Heart right ventricle (tissue), 16 donors: ENCODE data around the gene SCUBE1. TPM values are rescaled to one million over a fixed set of nuclear protein-coding genes. Genes with fewer than 3 reads are reported as not detected.
A peak's percentile ranks its signal among the peaks of the same experiment; 100 is the strongest.

Experiments used
- ATAC-seq, 8 donors: fragments of 200-7000 bp; cut with Tn5 transposase; one replicate each; pipeline ENCODE4 v1.9.1; 2020; ENCODE audit warnings: mild to moderate bottlenecking in 8 of 8, moderate library complexity in 8 of 8, moderate number of reproducible peaks in 1 of 8
- DNase-seq, 2 donors: peaks; one replicate each; pipeline ENCODE4 v3.0.0-alpha.2; 2020
- H3K27ac ChIP-seq, 10 donors: fragments of 200-600 bp; sonication (generic) in 2 of 10; one replicate each; pipeline versions ENCODE4 v1.5.0 to v1.8.0; 2020 to 2022; ENCODE audit warnings: mild to moderate bottlenecking in 3 of 10
- H3K27me3 ChIP-seq, 7 donors: fragments of 200-600 bp; one replicate each; pipeline ENCODE4 v1.8.0; 2021 to 2022; ENCODE audit warnings: mild to moderate bottlenecking in 2 of 7
- H3K36me3 ChIP-seq, 9 donors: fragments of 200-600 bp; sonication (generic) in 1 of 9; one replicate each; pipeline versions ENCODE4 v1.5.0 to v1.8.0; 2020 to 2022; ENCODE audit warnings: mild to moderate bottlenecking in 2 of 9
- H3K4me1 ChIP-seq, 9 donors: fragments of 200-600 bp; sonication (generic) in 1 of 9; one replicate each; pipeline versions ENCODE4 v1.5.0 to v1.8.0; 2020 to 2022; ENCODE audit warnings: mild to moderate bottlenecking in 4 of 9
- H3K4me3 ChIP-seq, 10 donors: fragments of 200-600 bp; sonication (generic) in 2 of 10; one replicate each; pipeline versions ENCODE4 v1.5.0 to v1.8.0; 2020 to 2022; ENCODE audit warnings: mild to moderate bottlenecking in 7 of 10, moderate library complexity in 2 of 10
- H3K9me3 ChIP-seq, 11 donors: fragments of 200-600 bp in 10 of 11; sonication (generic) in 2 of 11; one replicate each; pipeline versions ENCODE4 v1.5.0 to v1.8.0; 2013 to 2022; ENCODE audit warnings: mild to moderate bottlenecking in 2 of 11, control low read depth in 1 of 11, moderate library complexity in 1 of 11
- CTCF ChIP-seq, 9 donors: fragments of 200-600 bp; sonication (generic) in 2 of 9; IDR thresholded peaks; one replicate each; pipeline versions ENCODE4 v1.5.0 to v1.8.0; 2021 to 2022; ENCODE audit warnings: antibody characterized with exemption in 9 of 9, mild to moderate bottlenecking in 5 of 9, moderate library complexity in 1 of 9
- WGBS, 2 donors: extraction: QIAGEN DNeasy Blood & Tissue Kit; methylation state at CpG; one replicate each; pipeline ENCODE4 v1.1.7; 2013; ENCODE audit warnings: inconsistent platforms in 1 of 2; 5-methylcytosine and 5-hydroxymethylcytosine counted together
- intact Hi-C, 10 donors: fragments of 100-400 bp; cut with DNase I; formaldehyde crosslinking; loops; one replicate each; pipeline versions ENCODE4 v1.11.1 to v1.14.2; 2022
- polyA plus RNA-seq, 2 donors: library from polyadenylated mRNA; stranded (reverse); fragments of 200-250 nt; gene quantifications; one replicate each; pipeline ENCODE4 v1.2.3, GENCODE V29; 2013
- total RNA-seq, 10 donors: library from RNA; stranded (reverse); fragmentation: NEBNext Ultra II Directional in 3 of 10; extraction: Animal tissue kit (Norgen Biotek cat#: 25700) in 3 of 10; gene quantifications; one replicate each; pipeline versions ENCODE4 v1.2.1 to v1.2.4, GENCODE V29; 2021 to 2023
- donor health status: Arrhythmogenic right ventricular cardiomyopathy.
- donor health status: ischemic (EF 13 %, LVEDD 7.1; RV severe dilation, severe dysfunction).
- donor health status: healthy with polysubstance abuse.
- donor health status: DM: no; HTN: yes; CAD: no.
- donor health status: DM: no; HTN: no; CAD: no.
- donor health status: ischemic (EF 25% LVEDD 6.9; RV normal size, moderate dysfunction).
- donor health status: ischemic (EF 25% LVEDD 5.7; RV mildly dilated, moderate dysfunction).
- donor health status: healthy.
- donor health status: DM: yes; HTN: yes; CAD: no.
- donor health status: Ischemic cardiomyopathy.
- donor health status: ischemic (EF 35%, LVEDD 5.7; RV mildly dilated, moderate dysfunction).
- donor health status: nonischemic (EF 11% LVEDD 7.7; RV severe dilation, severe dysfunction).
- donor health status: DM: yes; HTN: yes; CAD: no.
- donor health status: PGD.
- donor health status: ischemic (EF 29% LVEDD 5.4; RV normal size, mild dysfunction).
- donor health status: nonischemic (EF 23%, LVEDD 6.1; RV moderate dilation, normal function).

SCUBE1 gene
- total and polyA plus RNA-seq, 12 donors: 0.01 to 0.60 (median 0.13) TPM; not detected in 1

GRCh38 chr22:43337385-43337784, 5.8 kb downstream of the SCUBE1 start:
- intact Hi-C loops: no loop called here
- no peak for TF ChIP-seq CTCF (IDR thresholded peaks at IDR 0.05)
- ATAC-seq: peak in 1 of 8 donors; percentile 28
- Histone ChIP-seq H3K9me3 (no peaks in the 10 kb centered on the region), H3K4me1 (no peaks in the 10 kb centered on the region), H3K27ac (no peak overlapping the region), H3K4me3 (no peak overlapping the region), H3K36me3 (no peaks in the 10 kb centered on the region), H3K27me3 (peaks cover 4 to 39% (median 29%) of the 10 kb centered on the region in 7 donors)
- WGBS, 2 donors: 79% methylated on average over 10 to 11 of the region's 11 CpGs
- DNase-seq: no peak

GRCh38 chr22:43334378-43334777, 8.8 kb downstream of the SCUBE1 start:
- Histone ChIP-seq H3K27ac (no peak overlapping the region), H3K27me3 (peaks cover 0 to 16% (median 7%) of the 10 kb centered on the region in 7 donors), H3K4me1 (no peaks in the 10 kb centered on the region), H3K36me3 (no peaks in the 10 kb centered on the region), H3K9me3 (no peaks in the 10 kb centered on the region), H3K4me3 (no peak overlapping the region)
- intact Hi-C loops: no loop called here
- DNase-seq (no peak), ATAC-seq (no peak)
- TF ChIP-seq CTCF (IDR thresholded peaks at IDR 0.05): no peak
- 86 to 90% methylated on average over 4 of the region's 4 CpGs for WGBS, 2 donors

GRCh38 chr22:43333978-43334377, 9.2 kb downstream of the SCUBE1 start:
- DNase-seq (no peak), ATAC-seq (no peak)
- no peaks in the 10 kb centered on the region for H3K36me3 ChIP-seq
- no peak overlapping the region for H3K27ac ChIP-seq
- H3K27me3 ChIP-seq: peaks cover 0 to 12% (median 3%) of the 10 kb centered on the region in 7 donors
- no peaks in the 10 kb centered on the region for H3K4me1 ChIP-seq
- intact Hi-C loops: no loop called here
- 86 to 91% methylated on average over 2 of the region's 2 CpGs for WGBS, 2 donors
- TF ChIP-seq CTCF (IDR thresholded peaks at IDR 0.05): no peak
- no peak overlapping the region for H3K4me3 ChIP-seq
- no peaks in the 10 kb centered on the region for H3K9me3 ChIP-seq

GRCh38 chr22:43333156-43333555, 10.0 kb downstream of the SCUBE1 start:
- ATAC-seq (no peak), DNase-seq (no peak)
- intact Hi-C loops: no loop called here
- H3K4me1 ChIP-seq: no peaks in the 10 kb centered on the region
- no peak for TF ChIP-seq CTCF (IDR thresholded peaks at IDR 0.05)
- H3K27ac ChIP-seq: no peak overlapping the region
- H3K9me3 ChIP-seq: no peaks in the 10 kb centered on the region
- 69 to 76% methylated on average over 5 of the region's 5 CpGs for WGBS, 2 donors
- peaks cover 0 to 13% (median 0%) of the 10 kb centered on the region in 7 donors for H3K27me3 ChIP-seq
- no peak overlapping the region for H3K4me3 ChIP-seq
- H3K36me3 ChIP-seq: no peaks in the 10 kb centered on the region
